ENCODE measurements around the gene SPEN.

- TF ChIP-seq EZH2phosphoT487 (IDR thresholded peaks at IDR 0.05; ENCODE audit: borderline replicate concordance, low read length) (no peak), CTCF (IDR thresholded peaks at IDR 0.05; ENCODE audit: low read depth, low read length, poor library complexity, severe bottlenecking) (no peak)
These were observed 93.7 kb downstream of the SPEN start for GRCh38 chr1:15941044-15941840.

All from DOHH2 (cell line).